SKM-1 (cell line): Measurements from ENCODE around the gene TENM4.
"Not testable (repeated sequence)": the region's sequence is repeated elsewhere in the genome, so short reads cannot be mapped to it uniquely, and the experiment has no call there.

Source experiments
- DNase-seq: peaks from one replicate; lab custom pipeline; 2025; ENCODE audit not compliant: unreplicated experiment; lab: John Stamatoyannopoulos, UW

TENM4 gene

GRCh38 chr11:78987748-78988147 lies 453.1 kb downstream of the TENM4 start:
- no peak for DNase-seq

DNA sequence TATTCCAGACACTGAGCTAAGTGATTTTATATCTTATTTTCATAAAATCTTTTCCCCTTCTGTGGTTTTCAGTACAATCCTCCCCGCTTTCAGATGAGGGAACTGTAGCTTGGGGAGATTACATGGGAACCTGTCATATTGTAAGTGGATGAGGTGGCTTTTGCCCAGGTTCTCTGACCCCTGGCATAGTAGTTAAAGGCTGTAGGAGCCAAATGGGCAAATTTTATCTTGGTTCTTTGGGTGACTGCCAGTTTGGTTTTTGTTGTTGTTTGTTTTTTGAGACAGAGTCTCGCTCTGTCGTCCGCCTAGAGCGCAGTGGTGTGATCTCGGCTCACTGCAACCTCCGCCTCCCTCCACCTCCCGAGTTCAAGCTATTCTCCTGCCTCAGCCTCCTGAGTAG lies 454.5 kb downstream of the TENM4 start:
- no peak for DNase-seq

DNA sequence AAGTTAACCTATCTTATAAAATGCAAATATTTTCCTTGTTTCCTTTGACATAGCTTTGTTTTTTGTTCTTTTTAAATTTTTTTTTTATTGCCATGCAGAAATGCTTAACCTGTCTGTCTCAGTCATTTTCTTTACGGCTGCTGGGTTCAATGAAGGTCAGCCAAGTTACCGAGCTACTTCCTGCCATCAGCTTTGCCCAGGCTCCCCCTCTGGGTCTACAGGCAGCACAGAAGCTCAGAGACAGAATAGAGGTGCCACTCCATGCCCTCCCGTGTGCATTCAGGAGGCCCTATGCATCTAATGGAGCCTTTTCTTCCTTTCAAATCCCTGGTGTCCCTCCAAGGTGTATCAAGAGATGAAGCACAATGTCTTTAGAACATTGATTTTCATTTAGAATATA lies 455.2 kb downstream of the TENM4 start:
- no peak for DNase-seq

GRCh38 chr11:78982473-78982872 lies 458.4 kb downstream of the TENM4 start:
- DNase-seq = no peak

- no peak for DNase-seq
These were observed 459.7 kb downstream of the TENM4 start for GRCh38 chr11:78981153-78981552.

GRCh38 chr11:78978831-78979230 lies 462.0 kb downstream of the TENM4 start:
- DNase-seq = no peak

- DNase-seq = not testable (repeated sequence)
These were observed 463.0 kb downstream of the TENM4 start for GRCh38 chr11:78977848-78978247.

DNA sequence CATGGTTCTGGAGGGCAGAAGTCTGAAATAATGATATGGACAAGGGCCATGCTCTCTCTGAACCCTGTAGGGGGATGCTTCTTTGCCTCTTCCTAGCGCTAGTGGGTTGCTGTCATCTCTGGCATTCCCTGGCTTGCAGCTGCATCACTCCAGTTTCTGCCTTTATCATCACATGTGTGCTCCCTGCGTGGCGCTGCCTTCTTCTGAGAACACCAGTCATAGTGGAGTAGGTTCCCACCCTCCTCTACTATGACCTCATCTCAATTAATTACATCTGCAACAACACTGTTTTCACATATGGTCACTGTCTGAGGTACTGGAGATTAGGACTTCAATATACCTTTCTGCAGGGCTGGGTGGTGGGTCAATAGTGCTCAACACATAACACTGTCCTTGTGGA lies 463.8 kb downstream of the TENM4 start:
- no peak for DNase-seq

GRCh38 chr11:78975081-78975480 lies 465.7 kb downstream of the TENM4 start:
- DNase-seq = no peak

GRCh38 chr11:78973876-78974275 lies 467.0 kb downstream of the TENM4 start:
- no peak for DNase-seq

- no peak for DNase-seq
These were observed 468.2 kb downstream of the TENM4 start for GRCh38 chr11:78972590-78972989.

DNA sequence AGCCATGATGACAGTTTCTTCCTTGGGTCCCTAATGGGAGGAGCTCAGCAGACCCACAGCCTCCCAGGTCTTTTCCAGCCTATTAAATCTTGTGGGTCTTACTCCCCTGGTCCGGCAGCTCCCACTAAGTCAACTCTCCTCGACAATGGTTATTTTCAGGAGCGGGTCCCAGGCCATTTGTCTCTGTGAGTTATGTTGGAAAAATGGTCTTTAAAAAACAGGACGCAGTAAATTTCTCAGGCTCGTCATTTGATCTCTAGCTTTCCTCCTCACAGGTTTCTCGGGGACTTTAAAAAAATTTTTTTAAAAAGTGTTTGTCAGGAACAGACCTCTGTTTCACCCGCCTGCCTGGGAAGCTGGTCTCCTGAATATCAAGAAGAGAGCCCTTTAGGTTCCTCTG lies 468.7 kb downstream of the TENM4 start:
- no peak for DNase-seq

- no peak for DNase-seq
These were observed 473.0 kb downstream of the TENM4 start for GRCh38 chr11:78967811-78968210.

- DNase-seq = no peak
These were observed 475.4 kb downstream of the TENM4 start for GRCh38 chr11:78965432-78965831.

- no peak for DNase-seq
These were observed 478.7 kb downstream of the TENM4 start for GRCh38 chr11:78961937-78962701.

- DNase-seq = no peak
These were observed 479.6 kb downstream of the TENM4 start for GRCh38 chr11:78961247-78961646.

GRCh38 chr11:78958444-78958843 lies 482.4 kb downstream of the TENM4 start:
- no peak for DNase-seq

DNA sequence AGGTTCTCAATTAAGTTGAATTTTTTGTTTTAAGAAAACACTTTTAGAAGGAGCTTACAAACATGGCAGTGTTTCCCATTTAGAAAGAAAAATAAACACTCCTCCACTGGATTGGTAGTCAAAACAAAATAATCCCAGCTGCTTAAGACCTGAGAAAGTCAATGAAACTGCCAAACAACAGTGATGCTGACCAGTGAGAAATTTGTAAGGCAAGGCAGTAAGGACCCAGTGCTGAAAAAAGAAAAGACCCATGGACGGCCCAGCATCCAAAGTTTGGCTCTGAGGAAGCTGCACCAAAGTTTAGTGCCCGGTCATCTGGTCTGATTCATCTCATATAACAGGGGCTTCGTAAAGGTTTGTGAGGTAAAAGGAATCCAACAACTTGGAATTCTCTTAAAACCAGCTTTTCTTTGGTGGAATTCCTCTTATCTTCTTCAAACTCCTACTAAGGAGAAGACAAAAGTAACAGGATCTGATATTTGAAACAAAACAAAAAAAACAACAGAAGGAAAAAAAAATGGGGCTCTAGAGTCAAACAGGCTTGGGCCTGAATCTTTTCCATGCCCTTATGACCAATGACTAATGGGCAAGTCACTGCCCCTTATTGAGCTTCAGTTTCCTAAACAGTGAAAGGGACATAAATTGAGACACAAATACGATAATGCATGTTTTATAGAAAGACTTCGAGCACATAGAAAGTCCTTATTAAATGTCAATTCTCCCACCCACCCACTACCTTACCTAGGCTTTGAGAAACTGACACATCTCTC lies 483.2 kb downstream of the TENM4 start:
- DNase-seq = no peak

- DNase-seq = no peak
These were observed 486.1 kb downstream of the TENM4 start for GRCh38 chr11:78954696-78955095.

DNA sequence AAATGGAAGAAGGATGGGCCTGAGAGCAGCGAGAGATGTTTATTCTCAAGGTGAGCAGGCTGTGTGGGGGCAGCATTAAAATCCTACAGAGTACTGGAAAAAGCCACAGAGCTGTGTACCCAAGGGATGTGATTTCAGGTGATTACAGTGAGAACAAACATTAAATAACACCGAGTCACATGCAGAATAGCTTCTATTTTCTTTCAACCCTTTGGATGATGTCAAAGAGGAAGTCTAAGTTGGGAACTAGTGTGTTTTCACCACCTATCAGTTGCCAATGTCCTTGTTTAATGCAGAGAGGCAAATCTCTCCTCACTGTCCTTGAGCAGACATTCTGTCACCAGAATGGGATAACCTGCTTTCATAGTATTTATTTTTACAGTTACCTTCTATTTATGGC lies 486.6 kb downstream of the TENM4 start:
- DNase-seq = no peak

GRCh38 chr11:78952890-78953289 lies 487.9 kb downstream of the TENM4 start:
- no peak for DNase-seq

DNA sequence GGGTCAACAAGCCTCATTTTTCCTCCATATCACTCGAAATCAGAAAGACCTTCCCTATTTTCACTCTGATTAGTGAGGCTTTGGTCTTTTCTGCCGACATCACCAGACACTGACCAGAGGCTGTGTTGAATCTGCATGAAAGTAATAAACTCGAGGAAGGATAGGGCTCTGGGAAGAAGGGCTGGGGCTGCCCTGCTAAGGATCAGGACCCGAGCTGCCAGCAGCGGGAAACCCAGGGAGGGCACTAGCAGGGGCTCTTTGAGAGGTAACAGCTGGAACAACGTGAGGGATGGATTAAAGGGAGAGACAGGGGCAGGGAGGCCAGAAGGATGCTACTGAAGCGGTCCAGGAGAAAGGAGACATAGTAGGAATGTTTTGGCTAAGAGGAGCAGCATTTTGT lies 488.7 kb downstream of the TENM4 start:
- DNase-seq = no peak
